ENCODE data around the gene SLC17A1. TPM values are rescaled to one million over a fixed set of nuclear protein-coding genes. Genes with fewer than 3 reads are reported as not detected.

Gene SLC17A1
- total RNA-seq, 1 donor from 2014 or later = not detected

- no peak for TF ChIP-seq CTCF (conservative IDR thresholded peaks at IDR 0.05; ENCODE audit: low read depth, low read length)
- DNase-seq (ENCODE audit: low read depth) = no peak
- peak within 1 kb of the TSS; percentile 51 for H3K4me3 ChIP-seq (ENCODE audit: low read depth, low read length)
Measured at GRCh38 chr6:25874118-25874517, 42.3 kb upstream of the SLC17A1 start, which contains the start of gene SLC17A3. Gene SLC17A3, minus strand, starts transcription at chr6:25874243. Its CDS starts 5,856 bp downstream, at chr6:25868387.

- H3K4me3 ChIP-seq (ENCODE audit: low read depth, low read length) = peak overlapping the region; percentile 51
- peak; percentile 19 for TF ChIP-seq CTCF (conservative IDR thresholded peaks at IDR 0.05; ENCODE audit: low read depth, low read length)
- no peak for DNase-seq (ENCODE audit: low read depth)
Measured at GRCh38 chr6:25872814-25873213, 41.0 kb upstream of the SLC17A1 start.

GRCh38 chr6:25869840-25870239, 38.0 kb upstream of the SLC17A1 start:
- TF ChIP-seq CTCF (conservative IDR thresholded peaks at IDR 0.05; ENCODE audit: low read depth, low read length) = no peak
- DNase-seq (ENCODE audit: low read depth) = no peak
- H3K4me3 ChIP-seq (ENCODE audit: low read depth, low read length) = no peak overlapping the region

- no peak for TF ChIP-seq CTCF (conservative IDR thresholded peaks at IDR 0.05; ENCODE audit: low read depth, low read length)
- DNase-seq (ENCODE audit: low read depth) = no peak
- H3K4me3 ChIP-seq (ENCODE audit: low read depth, low read length) = no peak overlapping the region
Measured at GRCh38 chr6:25868436-25869183, 36.8 kb upstream of the SLC17A1 start.

GRCh38 chr6:25866011-25866410, 34.2 kb upstream of the SLC17A1 start:
- H3K4me3 ChIP-seq (ENCODE audit: low read depth, low read length) = no peak overlapping the region
- no peak for DNase-seq (ENCODE audit: low read depth)
- TF ChIP-seq CTCF (conservative IDR thresholded peaks at IDR 0.05; ENCODE audit: low read depth, low read length) = no peak

GRCh38 chr6:25863360-25863759, 31.5 kb upstream of the SLC17A1 start:
- no peak overlapping the region for H3K4me3 ChIP-seq (ENCODE audit: low read depth, low read length)
- no peak for DNase-seq (ENCODE audit: low read depth)
- TF ChIP-seq CTCF (conservative IDR thresholded peaks at IDR 0.05; ENCODE audit: low read depth, low read length) = no peak

- TF ChIP-seq CTCF (conservative IDR thresholded peaks at IDR 0.05; ENCODE audit: low read depth, low read length) = no peak
- DNase-seq (ENCODE audit: low read depth) = no peak
- no peak overlapping the region for H3K4me3 ChIP-seq (ENCODE audit: low read depth, low read length)
Measured at GRCh38 chr6:25862199-25862598, 30.3 kb upstream of the SLC17A1 start.
